ENCODE results near the gene PLEKHD1.

DNA sequence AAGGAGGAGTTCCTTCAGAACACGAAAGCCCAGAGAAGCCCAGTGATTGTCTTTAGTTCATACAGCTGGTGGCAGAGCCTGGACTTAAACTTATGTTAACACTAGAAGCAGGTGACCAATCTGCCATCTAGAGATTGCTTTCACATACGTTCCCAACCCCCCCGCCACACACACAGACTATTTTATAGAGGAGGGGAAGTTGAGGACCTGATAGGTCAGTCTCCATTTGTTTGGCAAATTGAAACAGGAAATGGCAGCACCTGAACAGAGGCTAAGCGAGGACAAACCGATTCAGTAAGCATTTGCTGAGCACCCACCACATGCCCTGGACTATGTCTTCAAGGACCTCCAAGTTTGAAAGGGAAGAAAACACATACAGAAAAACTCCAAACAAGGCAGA lies 4.8 kb upstream of the PLEKHD1 start:
- TF ChIP-seq EZH2 (IDR thresholded peaks at IDR 0.05; ENCODE audit: insufficient read depth, low read length) = no peak
- TF ChIP-seq, protein P1, sequence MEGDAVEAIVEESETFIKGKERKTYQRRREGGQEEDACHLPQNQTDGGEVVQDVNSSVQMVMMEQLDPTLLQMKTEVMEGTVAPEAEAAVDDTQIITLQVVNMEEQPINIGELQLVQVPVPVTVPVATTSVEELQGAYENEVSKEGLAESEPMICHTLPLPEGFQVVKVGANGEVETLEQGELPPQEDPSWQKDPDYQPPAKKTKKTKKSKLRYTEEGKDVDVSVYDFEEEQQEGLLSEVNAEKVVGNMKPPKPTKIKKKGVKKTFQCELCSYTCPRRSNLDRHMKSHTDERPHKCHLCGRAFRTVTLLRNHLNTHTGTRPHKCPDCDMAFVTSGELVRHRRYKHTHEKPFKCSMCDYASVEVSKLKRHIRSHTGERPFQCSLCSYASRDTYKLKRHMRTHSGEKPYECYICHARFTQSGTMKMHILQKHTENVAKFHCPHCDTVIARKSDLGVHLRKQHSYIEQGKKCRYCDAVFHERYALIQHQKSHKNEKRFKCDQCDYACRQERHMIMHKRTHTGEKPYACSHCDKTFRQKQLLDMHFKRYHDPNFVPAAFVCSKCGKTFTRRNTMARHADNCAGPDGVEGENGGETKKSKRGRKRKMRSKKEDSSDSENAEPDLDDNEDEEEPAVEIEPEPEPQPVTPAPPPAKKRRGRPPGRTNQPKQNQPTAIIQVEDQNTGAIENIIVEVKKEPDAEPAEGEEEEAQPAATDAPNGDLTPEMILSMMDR (IDR thresholded peaks at IDR 0.05; ENCODE audit: insufficient read depth, low read depth, low read length) = no peak
